NCI-H2107 (cell line): ENCODE measurements around the gene CPT1C.
A peak's percentile ranks its signal among the peaks of the same experiment; 100 is the strongest.

Experiments
- DNase-seq: peaks from one replicate; lab custom pipeline; 2025; lab: John Stamatoyannopoulos, UW

Gene CPT1C

GRCh38 chr19:49660338-49660961 is 30.5 kb upstream of the CPT1C start:
- no peak for DNase-seq

- DNase-seq, result no peak
Observed at GRCh38 chr19:49662011-49662410, 28.9 kb upstream of the CPT1C start.

GRCh38 chr19:49663224-49663623 is 27.7 kb upstream of the CPT1C start:
- DNase-seq, result no peak

- DNase-seq, result peak; percentile 69
Observed at GRCh38 chr19:49664171-49665035, 26.5 kb upstream of the CPT1C start.

GRCh38 chr19:49665036-49665350 is 25.9 kb upstream of the CPT1C start:
- no peak for DNase-seq

GRCh38 chr19:49665351-49666119 is 25.4 kb upstream of the CPT1C start, which contains the start of the genes BCL2L12 and IRF3:
Gene BCL2L12 (plus strand): TSS chr19:49665933. CDS start chr19:49666693, 760 bp downstream.
Gene IRF3 (minus strand): TSS chr19:49665857. CDS start chr19:49664838, 1,019 bp downstream.
- DNase-seq, result peak; percentile 92

- DNase-seq, result no peak
Observed at GRCh38 chr19:49666120-49666444, 24.8 kb upstream of the CPT1C start.

GRCh38 chr19:49667473-49667872 is 23.4 kb upstream of the CPT1C start:
- DNase-seq, result no peak

GRCh38 chr19:49669516-49669915 is 21.4 kb upstream of the CPT1C start:
- no peak for DNase-seq

- no peak for DNase-seq
Observed at GRCh38 chr19:49672131-49672919, 18.6 kb upstream of the CPT1C start.

- DNase-seq, result no peak
Observed at GRCh38 chr19:49676136-49676783, 14.7 kb upstream of the CPT1C start.

GRCh38 chr19:49676784-49677230 is 14.1 kb upstream of the CPT1C start:
- peak; percentile 100 for DNase-seq

GRCh38 chr19:49677231-49677900 is 13.6 kb upstream of the CPT1C start, which contains the start of gene PRMT1:
Gene PRMT1 (plus strand): TSS chr19:49677271. CDS start chr19:49677281, 10 bp downstream.
- no peak for DNase-seq

GRCh38 chr19:49677901-49678674 is 12.8 kb upstream of the CPT1C start:
- DNase-seq, result peak; percentile 60

- no peak for DNase-seq
Observed at GRCh38 chr19:49678985-49679770, 11.7 kb upstream of the CPT1C start.

- DNase-seq, result no peak
Observed at GRCh38 chr19:49679771-49680413, 11.0 kb upstream of the CPT1C start.

- peak; percentile 79 for DNase-seq
Observed at GRCh38 chr19:49680421-49681351, 10.2 kb upstream of the CPT1C start.
